NCI-H2029 (cell line): ENCODE data around the gene C5orf47.

ENCODE experiments used
- DNase-seq: peaks from one replicate; lab custom pipeline; 2025; lab: John Stamatoyannopoulos, UW

The C5orf47 gene

GRCh38 chr5:174044466-174045254, 55.7 kb downstream of the C5orf47 start:
- DNase-seq: no peak

DNA sequence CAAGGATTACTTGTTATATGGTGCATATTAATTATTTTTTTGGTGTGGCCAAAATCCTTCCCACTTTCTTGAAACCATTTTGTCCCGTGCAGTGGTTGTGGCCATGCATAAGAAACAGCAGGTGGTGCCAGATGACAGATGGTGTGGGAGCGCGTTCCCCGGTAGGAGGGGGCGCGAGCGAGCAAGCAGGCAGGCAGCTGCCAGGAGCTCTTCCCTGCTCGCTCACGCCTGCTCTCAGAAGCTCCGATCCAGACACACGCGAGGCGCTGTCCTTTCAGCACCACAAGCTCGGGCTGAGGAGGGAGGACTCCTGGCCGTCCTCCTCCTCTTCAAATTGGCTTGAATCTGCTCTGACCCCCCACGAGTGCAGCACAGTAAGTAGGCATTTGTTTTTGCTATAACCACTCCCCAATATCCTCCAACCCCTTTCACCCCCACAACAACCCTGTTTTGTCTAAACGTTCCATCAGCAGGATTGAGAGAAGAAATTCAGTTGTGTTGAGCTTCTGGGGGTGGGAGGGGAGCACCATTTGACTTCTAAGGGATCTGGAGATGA, 56.6 kb downstream of the C5orf47 start, which contains the start of gene NSG2:
Gene NSG2, plus strand, starts transcription at position 237 of the 556 bp plus-strand sequence. CDS start 1,050 bp downstream, outside the sequence.
- DNase-seq: peak; percentile 91

DNA sequence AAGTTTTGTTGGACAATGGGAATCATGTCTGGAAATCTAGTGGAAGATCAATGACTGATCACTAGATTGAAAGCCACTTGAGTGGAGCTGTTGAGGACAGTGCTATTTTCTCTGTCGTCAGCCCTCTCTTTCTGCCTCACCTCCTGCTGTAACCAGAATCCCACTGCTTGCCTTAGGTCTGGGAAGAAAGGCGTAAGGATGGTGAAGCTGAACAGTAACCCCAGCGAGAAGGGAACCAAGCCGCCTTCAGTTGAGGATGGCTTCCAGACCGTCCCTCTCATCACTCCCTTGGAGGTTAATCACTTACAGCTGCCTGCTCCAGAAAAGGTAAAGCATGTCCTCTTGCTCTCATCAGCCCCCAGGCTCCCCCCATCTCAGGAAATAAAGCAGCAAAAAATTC, 57.6 kb downstream of the C5orf47 start:
- DNase-seq: no peak

DNA sequence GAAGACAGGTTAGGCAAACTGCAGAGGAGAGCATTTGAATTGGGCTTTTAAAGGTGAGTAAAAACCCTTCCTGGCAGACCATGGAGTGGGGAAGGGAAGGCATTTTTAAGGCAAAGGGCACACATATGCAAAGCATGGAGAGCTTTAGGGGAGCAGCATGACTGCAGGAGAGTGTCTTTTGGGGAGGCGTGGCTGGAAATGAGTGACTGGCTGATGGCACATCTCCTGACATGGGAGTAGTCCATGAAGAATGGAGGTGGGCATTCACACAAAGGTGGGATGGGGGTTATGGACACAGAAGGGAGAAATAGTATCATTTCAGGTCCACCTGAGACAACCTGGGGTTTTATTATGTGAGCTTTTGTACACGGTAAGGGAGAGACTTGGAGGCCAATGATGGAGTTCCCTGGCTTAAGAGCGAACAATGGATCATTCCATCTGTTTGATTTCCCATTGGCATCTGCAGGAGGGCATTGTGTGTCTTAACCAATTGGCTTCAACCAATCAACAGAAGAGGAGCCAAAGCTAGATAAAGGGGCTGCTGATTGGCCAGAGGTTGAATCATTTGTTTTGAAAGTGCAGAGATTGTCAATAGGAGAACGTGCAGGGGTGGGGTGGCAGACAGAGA, 58.6 kb downstream of the C5orf47 start:
- no peak for DNase-seq

DNA sequence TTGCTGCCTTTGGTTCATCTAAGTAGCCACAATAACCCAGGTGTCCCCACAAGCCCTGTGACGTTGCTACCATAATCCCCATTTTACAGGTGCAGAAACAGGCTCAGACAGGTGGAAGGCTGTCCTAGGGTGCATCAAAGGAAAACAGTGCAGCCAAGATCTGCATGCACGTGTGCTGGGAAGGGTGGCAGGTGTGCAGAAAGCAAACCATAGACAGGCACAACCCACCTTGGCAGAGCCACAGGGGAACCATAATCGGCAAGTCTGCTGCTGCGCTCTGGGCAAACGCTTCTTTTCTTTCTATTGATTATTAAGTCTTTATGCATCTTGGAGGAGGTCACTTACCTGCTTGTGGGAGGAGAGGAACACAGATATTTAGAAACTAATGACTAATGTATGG, 63.7 kb downstream of the C5orf47 start:
- DNase-seq: no peak

DNA sequence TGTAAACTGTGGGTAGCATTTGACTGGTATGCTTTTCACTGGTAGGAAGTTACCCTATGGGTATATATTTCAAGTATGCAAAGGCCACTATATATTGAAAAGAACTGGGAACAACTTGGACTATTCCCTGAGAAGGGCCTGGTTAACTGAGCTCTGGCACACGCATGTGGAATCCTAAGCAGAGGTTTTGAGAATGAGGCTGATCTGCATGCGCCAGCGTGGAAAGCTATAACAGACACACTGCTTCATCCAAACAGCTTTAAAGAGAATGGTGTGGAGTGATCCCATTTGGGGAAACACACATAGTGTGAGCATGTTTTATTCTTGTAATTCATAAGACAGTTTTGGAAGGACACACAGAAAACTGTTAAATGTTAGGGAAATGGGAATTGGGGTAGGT, 64.9 kb downstream of the C5orf47 start:
- no peak for DNase-seq
